GM18520 (cell line): ENCODE measurements around the gene PLEKHB1.
"Not testable (repeated sequence)": the region's sequence is repeated elsewhere in the genome, so short reads cannot be mapped to it uniquely, and the experiment has no call there.

ENCODE experiments used
- ATAC-seq: cut with Tn5 transposase; IDR thresholded peaks from one replicate; pipeline ENCODE4 v1.9.1; 2021; ENCODE audit not compliant: unreplicated experiment

The PLEKHB1 gene

DNA sequence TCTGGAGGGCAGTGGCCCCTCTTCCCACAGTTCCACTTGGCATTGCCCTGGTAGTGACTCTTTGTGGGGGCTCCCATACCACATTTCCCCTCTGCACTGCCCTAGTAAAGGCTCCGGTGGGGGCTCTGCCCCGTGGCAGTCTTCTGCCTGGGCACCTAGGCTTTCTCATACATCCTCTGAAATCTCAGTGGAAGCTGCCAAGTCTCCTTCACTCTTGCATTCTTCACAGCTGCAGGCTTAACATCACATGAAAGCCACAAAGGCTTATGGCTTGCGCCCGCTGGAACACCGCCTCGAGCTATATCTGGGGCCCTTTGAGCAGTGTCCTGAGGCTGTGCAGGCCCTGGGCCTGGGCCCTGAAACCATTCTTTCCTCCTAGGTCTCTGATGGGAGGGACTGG lies 25.3 kb downstream of the PLEKHB1 start:
- ATAC-seq = no peak

DNA sequence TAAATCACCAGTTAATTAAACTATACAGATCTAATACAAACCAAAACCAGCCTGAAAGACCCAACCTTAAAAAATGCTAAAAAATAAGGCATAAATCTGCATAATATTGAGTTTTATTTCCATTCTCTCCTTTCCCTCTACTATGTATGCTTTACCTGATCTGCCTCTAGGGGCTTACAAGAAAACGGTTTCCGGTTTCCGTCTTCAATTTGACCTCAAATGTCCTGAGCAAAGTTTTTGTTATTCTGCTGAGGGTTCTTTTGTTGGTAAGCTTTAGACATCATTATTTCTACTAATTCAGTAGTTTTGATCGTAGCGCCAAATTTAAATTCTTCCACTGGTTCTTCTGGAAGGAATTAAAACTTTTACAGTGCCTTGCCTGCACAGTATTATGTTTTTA lies 30.2 kb downstream of the PLEKHB1 start:
- ATAC-seq = not testable (repeated sequence)

DNA sequence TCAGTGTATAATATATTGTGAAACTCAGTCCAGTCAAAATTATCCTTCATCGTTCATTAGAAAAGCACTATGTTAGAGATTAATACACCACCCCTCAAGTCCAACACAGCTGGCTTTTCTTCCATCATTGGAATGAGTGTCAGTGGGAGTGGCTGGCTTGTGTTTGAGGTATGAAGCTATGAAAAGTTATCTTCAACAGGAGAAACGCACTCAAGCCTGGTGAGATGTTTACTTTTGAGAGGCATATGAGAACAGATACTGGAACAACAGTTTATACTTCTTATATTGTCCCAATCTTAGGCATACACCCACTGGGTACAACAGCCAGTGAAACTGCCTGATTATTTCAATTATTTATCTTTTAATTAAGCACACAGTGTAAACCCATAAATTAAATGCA lies 34.3 kb downstream of the PLEKHB1 start:
- ATAC-seq = no peak

DNA sequence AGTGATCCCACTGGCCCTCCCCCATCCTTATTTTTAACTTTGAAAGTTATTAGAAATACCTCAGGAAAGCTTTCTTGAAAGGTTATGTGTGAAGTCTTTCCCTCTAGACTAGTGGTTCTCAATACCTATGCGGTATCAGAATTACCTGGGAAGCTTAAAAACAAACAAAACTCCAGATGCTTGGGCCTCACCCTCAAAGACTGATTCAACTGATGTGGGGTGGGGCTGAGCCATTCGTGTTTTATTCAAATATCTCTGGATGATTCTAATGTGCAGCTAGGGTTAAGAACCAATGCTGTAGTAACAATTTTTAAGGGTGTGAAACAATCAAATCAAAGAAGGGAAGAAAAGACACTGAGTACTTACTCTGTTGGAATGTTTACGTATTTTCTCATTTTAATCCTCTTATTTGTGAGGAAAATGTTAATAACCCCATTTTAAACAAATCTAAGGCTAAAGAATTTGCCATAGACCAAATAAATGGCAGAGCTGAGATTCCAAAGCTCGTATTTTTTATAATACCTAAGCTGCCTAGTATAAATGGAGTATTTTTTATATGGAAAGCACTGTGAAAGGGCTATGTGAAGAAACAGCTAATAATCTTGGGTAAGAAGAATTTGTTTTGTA lies 47.6 kb downstream of the PLEKHB1 start:
- ATAC-seq = no peak

DNA sequence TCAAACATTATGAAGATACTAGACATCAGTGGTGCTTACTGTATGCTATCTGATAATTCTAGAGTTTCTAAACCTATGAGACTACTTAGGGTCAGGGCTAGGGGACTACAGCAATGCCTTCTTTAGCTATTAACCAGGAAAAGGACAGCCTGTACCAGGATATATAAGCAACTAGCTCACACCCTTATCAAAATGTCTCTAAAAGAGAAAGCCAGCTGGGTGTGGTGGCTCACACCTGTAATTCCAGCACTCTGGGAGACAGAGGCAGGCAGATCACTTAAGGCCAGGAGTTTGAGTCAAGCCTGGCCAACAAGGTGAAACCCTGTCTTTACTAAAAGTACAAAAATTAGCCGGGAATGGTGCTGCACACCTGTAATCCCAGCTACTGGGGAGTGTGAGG lies 58.7 kb downstream of the PLEKHB1 start:
- ATAC-seq = no peak

DNA sequence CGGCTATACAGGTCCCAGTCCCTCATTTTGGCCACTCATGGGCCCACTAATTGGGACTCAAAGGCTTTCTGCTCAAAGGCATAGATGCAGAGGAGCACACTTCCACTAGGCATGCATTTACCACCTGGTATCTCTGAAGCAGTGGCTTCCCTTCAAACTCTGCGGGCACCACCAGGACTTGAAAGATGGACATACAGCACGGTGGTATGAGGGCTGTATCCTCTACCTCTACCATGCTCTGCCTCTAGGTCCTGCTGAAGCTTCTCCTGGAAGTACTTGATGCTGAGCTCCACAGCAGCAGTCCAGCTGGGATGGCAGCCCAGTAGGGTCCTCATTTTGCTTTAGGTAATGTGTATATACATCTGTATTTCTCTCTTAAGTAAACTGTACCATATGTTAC lies 64.6 kb downstream of the PLEKHB1 start:
- no peak for ATAC-seq
